IPS-NIHi11 (cell line): Measurements from ENCODE around the gene ELOVL7.
"Not testable (repeated sequence)": the region's sequence is repeated elsewhere in the genome, so short reads cannot be mapped to it uniquely, and the experiment has no call there.

ENCODE experiments used
- DNase-seq: peaks from one replicate; pipeline ENCODE4 v3.0.0; 2012; ENCODE audit warnings: mixed read lengths, low spot score

ELOVL7 gene

GRCh38 chr5:60843936-60844905, at the start of gene ELOVL7:
Gene ELOVL7 (minus strand): TSS chr5:60844269. CDS start chr5:60787397, 56,872 bp downstream.
- DNase-seq = peak; percentile 94

- DNase-seq = no peak
Measured at GRCh38 chr5:60893521-60893920, 49.5 kb upstream of the ELOVL7 start.

- DNase-seq = peak; percentile 31
Measured at GRCh38 chr5:60891667-60892066, 47.6 kb upstream of the ELOVL7 start.

GRCh38 chr5:60888359-60889061, 44.4 kb upstream of the ELOVL7 start:
- no peak for DNase-seq

GRCh38 chr5:60887746-60888145, 43.7 kb upstream of the ELOVL7 start:
- DNase-seq = no peak

- DNase-seq = no peak
Measured at GRCh38 chr5:60887096-60887495, 43.0 kb upstream of the ELOVL7 start.

GRCh38 chr5:60886158-60886557, 42.1 kb upstream of the ELOVL7 start:
- DNase-seq = no peak

GRCh38 chr5:60883229-60883628, 39.2 kb upstream of the ELOVL7 start:
- peak; percentile 23 for DNase-seq

- DNase-seq = no peak
Measured at GRCh38 chr5:60872892-60873291, 28.8 kb upstream of the ELOVL7 start.

- DNase-seq = no peak
Measured at GRCh38 chr5:60870857-60871256, 26.8 kb upstream of the ELOVL7 start.

- DNase-seq = not testable (repeated sequence)
Measured at GRCh38 chr5:60860572-60860971, 16.5 kb upstream of the ELOVL7 start.

- no peak for DNase-seq
Measured at GRCh38 chr5:60856066-60856465, 12.0 kb upstream of the ELOVL7 start.

GRCh38 chr5:60852940-60853339, 8.9 kb upstream of the ELOVL7 start:
- no peak for DNase-seq

GRCh38 chr5:60852317-60852716, 8.2 kb upstream of the ELOVL7 start:
- no peak for DNase-seq

GRCh38 chr5:60851626-60852025, 7.6 kb upstream of the ELOVL7 start:
- no peak for DNase-seq

- no peak for DNase-seq
Measured at GRCh38 chr5:60846298-60846697, 2.2 kb upstream of the ELOVL7 start.

GRCh38 chr5:60843386-60843935, 608 bp downstream of the ELOVL7 start:
- peak; percentile 46 for DNase-seq

GRCh38 chr5:60842871-60843385, 1.1 kb downstream of the ELOVL7 start:
- no peak for DNase-seq

GRCh38 chr5:60841361-60841760, 2.7 kb downstream of the ELOVL7 start:
- DNase-seq = no peak

GRCh38 chr5:60836131-60836530, 7.9 kb downstream of the ELOVL7 start:
- no peak for DNase-seq

GRCh38 chr5:60835554-60835953, 8.5 kb downstream of the ELOVL7 start:
- DNase-seq = no peak

- DNase-seq = no peak
Measured at GRCh38 chr5:60833520-60833919, 10.5 kb downstream of the ELOVL7 start.
